ENCODE data around the gene ADTRP. TPM values are rescaled to one million over a fixed set of nuclear protein-coding genes. Genes with fewer than 3 reads are reported as not detected.

The ADTRP gene
- total and polyA plus RNA-seq, 2 donors (not counting 1 experiment from before 2014, with no cell fraction given): 0.18 to 1.2 TPM

- Histone ChIP-seq H3K4me2 (replicated peaks; ENCODE audit: low read depth, low read length, poor library complexity, severe bottlenecking) (no peak overlapping the region), H2AFZ (ENCODE audit: insufficient read depth, low read depth, low read length, poor library complexity, severe bottlenecking) (no peak overlapping the region), H3K27me3 (replicated peaks in 1 of 4; ENCODE audit: control extremely low read depth in 1 of 4, control insufficient read depth in 3 of 4, insufficient read depth in 4 of 4, low read length in 3 of 4) (peaks cover 0 to 4% (median 2%) of the 10 kb centered on the region in 4 experiments), H3K79me2 (ENCODE audit: control insufficient read depth, insufficient read depth, low read length) (no peaks in the 10 kb centered on the region), H3K9me3 (ENCODE audit: control extremely low read depth in 1 of 3, control insufficient read depth in 2 of 3, insufficient read depth in 1 of 3, low read length in 2 of 3) (no peaks in the 10 kb centered on the region), H3K4me3 (ENCODE audit: control extremely low read depth in 1 of 5, extremely low read depth in 1 of 5, insufficient read depth in 1 of 5, low read depth in 2 of 5, low read length in 4 of 5) (no peak overlapping the region), H3K4me1 (ENCODE audit: control insufficient read depth in 2 of 2, insufficient read depth in 2 of 2, low read length in 2 of 2) (no peaks in the 10 kb centered on the region), H3K36me3 (replicated peaks in 1 of 2; ENCODE audit: control extremely low read depth in 1 of 2, control insufficient read depth in 1 of 2, extremely low read depth in 1 of 2, insufficient read depth in 2 of 2, low read length in 1 of 2) (no peaks in the 10 kb centered on the region), H4K20me1 (ENCODE audit: control insufficient read depth, insufficient read depth, low read length, poor library complexity, severe bottlenecking) (no peaks in the 10 kb centered on the region), H3K9ac (ENCODE audit: low read length) (no peak overlapping the region), H3K27ac (ENCODE audit: low read length in 2 of 2) (no peak overlapping the region)
- intact Hi-C loops (cut with micrococcal nuclease): no loop called here
- WGBS (ENCODE audit: insufficient coverage): 92% methylated on average over 5 of the region's 5 CpGs
- no peak overlapping the region for H3K27ac Mint-ChIP-seq
- ChIA-PET CTCF (interaction anchor here (0.6 to 3.9 kb wide), 6 partner anchors 12 to 904 kb away, joined by 3 to 31 read pairs (median 4); no protein-coding TSS in a partner anchor), POLR2A (no interaction called here)
- H3K4me1 Mint-ChIP-seq: no peaks in the 10 kb centered on the region
- no peak overlapping the region for H3K4me3 Mint-ChIP-seq
- no peak for DNase-seq
- TF ChIP-seq CTCF (IDR thresholded peaks at IDR 0.05): no peak
- TF ChIP-seq EZH2 (IDR thresholded peaks at IDR 0.05; ENCODE audit: borderline replicate concordance, insufficient read depth, low read depth, low read length, poor library complexity, severe bottlenecking): no peak
- H3K9me3 Mint-ChIP-seq (ENCODE audit: insufficient read depth): no peaks in the 10 kb centered on the region
- ATAC-seq (ENCODE audit: low read depth): no peak
- no peaks in the 10 kb centered on the region for H3K27me3 Mint-ChIP-seq
These were observed 76.0 kb downstream of the ADTRP start for GRCh38 chr6:11702500-11703130.

GRCh38 chr6:11702089-11702488 lies 76.5 kb downstream of the ADTRP start:
- Histone ChIP-seq H2AFZ (ENCODE audit: insufficient read depth, low read depth, low read length, poor library complexity, severe bottlenecking) (no peak overlapping the region), H3K27me3 (replicated peaks in 1 of 4; ENCODE audit: control extremely low read depth in 1 of 4, control insufficient read depth in 3 of 4, insufficient read depth in 4 of 4, low read length in 3 of 4) (peaks cover 0 to 4% (median 2%) of the 10 kb centered on the region in 4 experiments), H3K36me3 (replicated peaks in 1 of 2; ENCODE audit: control extremely low read depth in 1 of 2, control insufficient read depth in 1 of 2, extremely low read depth in 1 of 2, insufficient read depth in 2 of 2, low read length in 1 of 2) (no peaks in the 10 kb centered on the region), H3K4me3 (ENCODE audit: control extremely low read depth in 1 of 5, extremely low read depth in 1 of 5, insufficient read depth in 1 of 5, low read depth in 2 of 5, low read length in 4 of 5) (no peak overlapping the region), H3K4me2 (replicated peaks; ENCODE audit: low read depth, low read length, poor library complexity, severe bottlenecking) (no peak overlapping the region), H4K20me1 (ENCODE audit: control insufficient read depth, insufficient read depth, low read length, poor library complexity, severe bottlenecking) (no peaks in the 10 kb centered on the region), H3K9ac (ENCODE audit: low read length) (no peak overlapping the region), H3K79me2 (ENCODE audit: control insufficient read depth, insufficient read depth, low read length) (no peaks in the 10 kb centered on the region), H3K4me1 (ENCODE audit: control insufficient read depth in 2 of 2, insufficient read depth in 2 of 2, low read length in 2 of 2) (no peaks in the 10 kb centered on the region), H3K27ac (ENCODE audit: low read length in 2 of 2) (no peak overlapping the region), H3K9me3 (ENCODE audit: control extremely low read depth in 1 of 3, control insufficient read depth in 2 of 3, insufficient read depth in 1 of 3, low read length in 2 of 3) (no peaks in the 10 kb centered on the region)
- DNase-seq (no peak), ATAC-seq (ENCODE audit: low read depth) (no peak)
- no peaks in the 10 kb centered on the region for H3K9me3 Mint-ChIP-seq (ENCODE audit: insufficient read depth)
- H3K4me3 Mint-ChIP-seq: no peak overlapping the region
- no peak overlapping the region for H3K27ac Mint-ChIP-seq
- ChIA-PET CTCF (interaction anchor here (0.9 to 3.9 kb wide), 6 partner anchors 12 to 904 kb away, joined by 3 to 31 read pairs (median 5); no protein-coding TSS in a partner anchor), POLR2A (no interaction called here)
- intact Hi-C loops (cut with micrococcal nuclease): no loop called here
- no peaks in the 10 kb centered on the region for H3K27me3 Mint-ChIP-seq
- no peaks in the 10 kb centered on the region for H3K4me1 Mint-ChIP-seq
- TF ChIP-seq CTCF (IDR thresholded peaks at IDR 0.05) (no peak), EZH2 (IDR thresholded peaks at IDR 0.05; ENCODE audit: borderline replicate concordance, insufficient read depth, low read depth, low read length, poor library complexity, severe bottlenecking) (no peak)
- 79% methylated on average over 3 of the region's 4 CpGs for WGBS (ENCODE audit: insufficient coverage)

Measured in B cell (primary cell).